Measurements from ENCODE around the gene NCKAP1. TPM values are rescaled to one million over a fixed set of nuclear protein-coding genes. Genes with fewer than 3 reads are reported as not detected.

Gene NCKAP1
- total RNA-seq, 4 donors from 2014 or later, result 45.3 to 99.7 (median 74.3) TPM

DNA sequence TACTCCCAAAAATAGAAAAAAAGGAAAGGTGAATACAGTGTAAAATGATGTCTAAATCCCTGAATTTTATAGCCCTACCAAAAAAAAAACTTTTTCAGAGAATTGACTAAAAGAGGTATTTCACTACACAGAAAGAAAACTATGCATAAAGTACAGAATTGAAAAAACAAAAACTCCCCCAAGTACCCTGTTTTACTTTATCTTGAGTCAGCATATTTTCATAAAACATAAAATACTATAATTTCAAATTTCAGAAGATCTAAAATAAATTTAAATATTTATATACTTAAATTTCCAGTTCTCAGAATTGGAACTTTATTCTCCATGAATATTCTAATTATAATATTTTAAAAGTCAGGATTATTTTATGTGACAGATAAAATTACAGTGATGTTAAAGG is 10.1 kb downstream of the NCKAP1 start:
- Histone ChIP-seq H3K4me1 (peaks cover 14 to 65% (median 33%) of the 10 kb centered on the region in 4 donors), H3K4me3 (no peak overlapping the region), H3K27me3 (no peaks in the 10 kb centered on the region), H3K36me3 (no peaks in the 10 kb centered on the region), H3K9me3 (no peaks in the 10 kb centered on the region), H3K27ac (no peak overlapping the region)
- in situ Hi-C loops (cut with MboI; ENCODE audit: low pct_ligation_motif_present in 1 of 4, low pct_unique_long_range_greater_than_20kb in 1 of 4, low sequenced_read_pairs in 3 of 4), result no loop called here
- no peak for DNase-seq
- intact Hi-C loops (cut with DNase I; ENCODE audit: low total_unique reads), result no loop called here
- TF ChIP-seq POLR2A (IDR thresholded peaks at IDR 0.05) (no peak), EP300 (IDR thresholded peaks at IDR 0.05; ENCODE audit: low read depth) (no peak), POLR2AphosphoS5 (IDR thresholded peaks at IDR 0.05) (no peak)

DNA sequence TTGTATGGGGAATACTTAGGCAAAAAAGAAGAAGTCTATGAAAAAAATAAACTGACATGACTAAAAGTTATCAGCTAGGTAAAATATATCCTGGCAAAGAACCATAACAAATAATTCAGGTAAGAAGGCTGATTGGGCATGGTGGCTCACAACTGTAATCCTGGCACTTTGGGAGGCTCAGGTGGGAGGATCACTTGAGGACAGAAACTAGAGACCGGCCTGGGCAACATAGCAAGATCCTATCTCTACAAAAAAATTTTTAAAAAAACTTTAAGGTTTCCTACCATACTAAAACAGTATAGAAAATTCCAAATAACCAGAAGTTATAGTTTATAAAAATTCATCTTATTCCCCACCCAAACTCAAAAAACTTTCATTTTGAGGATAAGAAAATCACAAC is 10.8 kb downstream of the NCKAP1 start:
- TF ChIP-seq EP300 (IDR thresholded peaks at IDR 0.05; ENCODE audit: low read depth) (no peak), POLR2AphosphoS5 (IDR thresholded peaks at IDR 0.05) (no peak), POLR2A (IDR thresholded peaks at IDR 0.05) (no peak), CTCF (IDR thresholded peaks at IDR 0.05) (no peak)
- no peak for DNase-seq
- intact Hi-C loops (cut with DNase I; ENCODE audit: low total_unique reads) (no loop called here), in situ Hi-C loops (cut with MboI; ENCODE audit: low pct_ligation_motif_present in 1 of 4, low pct_unique_long_range_greater_than_20kb in 1 of 4, low sequenced_read_pairs in 3 of 4) (no loop called here)
- H3K4me3 ChIP-seq, result no peak overlapping the region
- H3K27me3 ChIP-seq, result no peaks in the 10 kb centered on the region
- WGBS, 2 donors (ENCODE audit: low coverage in 1 of 2), result 100% methylated on average over 1 of the region's 1 CpG
- no peaks in the 10 kb centered on the region for H3K36me3 ChIP-seq
- H3K9me3 ChIP-seq, result no peaks in the 10 kb centered on the region
- no peak overlapping the region for H3K27ac ChIP-seq
- peaks cover 10 to 61% (median 31%) of the 10 kb centered on the region in 4 donors for H3K4me1 ChIP-seq

DNA sequence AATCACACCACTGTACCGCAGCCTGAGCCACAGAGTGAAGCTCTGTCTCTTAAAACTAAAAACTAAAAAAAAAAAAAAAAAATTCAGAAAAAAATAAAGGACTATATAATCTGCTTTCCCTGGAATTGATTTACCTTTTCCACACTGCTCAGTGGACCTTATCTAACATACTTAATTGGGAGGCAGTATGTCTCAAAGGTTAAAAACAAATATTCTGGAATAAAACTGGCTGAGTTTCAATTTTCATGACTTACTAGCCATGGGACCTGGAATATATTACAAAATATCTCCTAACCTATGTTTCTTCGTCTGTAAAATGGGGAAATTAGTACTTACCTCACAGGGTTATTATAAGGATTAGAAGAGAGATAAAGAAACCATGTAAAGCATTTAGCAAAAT is 11.8 kb downstream of the NCKAP1 start:
- Histone ChIP-seq H3K4me1 (peaks cover 10 to 54% (median 29%) of the 10 kb centered on the region in 4 donors), H3K36me3 (no peaks in the 10 kb centered on the region), H3K27me3 (no peaks in the 10 kb centered on the region), H3K9me3 (no peaks in the 10 kb centered on the region), H3K27ac (no peak overlapping the region), H3K4me3 (no peak overlapping the region)
- in situ Hi-C loops (cut with MboI; ENCODE audit: low pct_ligation_motif_present in 1 of 4, low pct_unique_long_range_greater_than_20kb in 1 of 4, low sequenced_read_pairs in 3 of 4) (no loop called here), intact Hi-C loops (cut with DNase I; ENCODE audit: low total_unique reads) (no loop called here)
- DNase-seq, result no peak
- TF ChIP-seq CTCF (IDR thresholded peaks at IDR 0.05) (no peak), EP300 (IDR thresholded peaks at IDR 0.05; ENCODE audit: low read depth) (no peak), POLR2A (IDR thresholded peaks at IDR 0.05) (no peak), POLR2AphosphoS5 (IDR thresholded peaks at IDR 0.05) (no peak)
- WGBS, 2 donors (ENCODE audit: low coverage in 1 of 2), result 74 to 81% methylated on average over 2 of the region's 2 CpGs

GRCh38 chr2:183025993-183026392 is 12.3 kb downstream of the NCKAP1 start:
- WGBS, 2 donors (ENCODE audit: low coverage in 1 of 2), result 72 to 73% methylated on average over 3 of the region's 3 CpGs
- H3K9me3 ChIP-seq, result no peaks in the 10 kb centered on the region
- intact Hi-C loops (cut with DNase I; ENCODE audit: low total_unique reads) (no loop called here), in situ Hi-C loops (cut with MboI; ENCODE audit: low pct_ligation_motif_present in 1 of 4, low pct_unique_long_range_greater_than_20kb in 1 of 4, low sequenced_read_pairs in 3 of 4) (no loop called here)
- H3K27ac ChIP-seq, result no peak overlapping the region
- TF ChIP-seq CTCF (IDR thresholded peaks at IDR 0.05) (no peak), POLR2A (IDR thresholded peaks at IDR 0.05) (no peak), EP300 (IDR thresholded peaks at IDR 0.05; ENCODE audit: low read depth) (no peak), POLR2AphosphoS5 (IDR thresholded peaks at IDR 0.05) (no peak)
- H3K4me3 ChIP-seq, result no peak overlapping the region
- H3K36me3 ChIP-seq, result no peaks in the 10 kb centered on the region
- H3K4me1 ChIP-seq, result peaks cover 10 to 53% (median 29%) of the 10 kb centered on the region in 4 donors
- no peak for DNase-seq
- no peaks in the 10 kb centered on the region for H3K27me3 ChIP-seq

All from transverse colon (tissue), 4 donors.